Activated CD4-positive, alpha-beta T cell treated with anti-CD3 and anti-CD28 coated beads for 36 hours (primary cell): Measurements from ENCODE around the gene NTM. TPM values are rescaled to one million over a fixed set of nuclear protein-coding genes. Genes with fewer than 3 reads are reported as not detected.

Experiments used
- ATAC-seq: fragments of 200-7000 bp; cut with Tn5 transposase; one replicate; pipeline ENCODE4 v1.10.0; 2021; ENCODE audit warnings: mild to moderate bottlenecking, moderate library complexity
- CTCF ChIA-PET: fragments of 350-600 bp; sonication (Branson Sonifier 250); formaldehyde crosslinking; loops from one replicate; lab custom pipeline; 2021; ENCODE audit warnings: antibody characterized with exemption; lab: Charles Lee
- POLR2A ChIA-PET: fragments of 350-600 bp; sonication (Branson Sonifier 250); formaldehyde crosslinking; loops from one replicate; lab custom pipeline; 2021; ENCODE audit warnings: antibody characterized with exemption, inconsistent platforms; lab: Charles Lee
- DNase-seq: peaks from one replicate; pipeline ENCODE4 v3.0.0-alpha.2; 2020
- H3K27ac Mint-ChIP-seq: one replicate; pipeline ENCODE4 v1.8.0; 2021; ENCODE audit warnings: mixed read lengths
- H3K27me3 Mint-ChIP-seq: one replicate; pipeline ENCODE4 v1.8.0; 2021; ENCODE audit warnings: mixed read lengths
- H3K36me3 Mint-ChIP-seq: one replicate; pipeline ENCODE4 v1.8.0; 2021; ENCODE audit warnings: low read depth, mixed read lengths
- H3K4me1 Mint-ChIP-seq: one replicate; pipeline ENCODE4 v1.8.0; 2021; ENCODE audit warnings: mixed read lengths
- H3K4me3 Mint-ChIP-seq: one replicate; pipeline ENCODE4 v1.8.0; 2021; ENCODE audit warnings: mild to moderate bottlenecking, moderate library complexity, mixed read lengths
- H3K9me3 Mint-ChIP-seq: one replicate; pipeline ENCODE4 v1.8.0; 2021; ENCODE audit warnings: low read depth, mixed read lengths
- intact Hi-C, 2 experiments: fragments of 100-400 bp; cut with DNase I in 1 of 2; cut with micrococcal nuclease in 1 of 2; formaldehyde crosslinking; loops; one replicate each; pipeline versions ENCODE4 v1.14.2 to v1.15.1; 2022 to 2024; cut with DNase I, micrococcal nuclease
- total RNA-seq, 2 experiments: library from RNA; stranded (reverse); gene quantifications; one replicate each; pipeline ENCODE4 v1.2.3, GENCODE V29; 2021

Gene NTM
- total RNA-seq, 2 experiments from 2014 or later, result not detected

GRCh38 chr11:131375421-131375820 lies 5.0 kb downstream of the NTM start:
- ChIA-PET POLR2A (no interaction called here), CTCF (no interaction called here)
- Mint-ChIP-seq H3K4me3 (no peak overlapping the region), H3K27ac (no peak overlapping the region), H3K27me3 (peaks cover 5% of the 10 kb centered on the region), H3K9me3 (no peaks in the 10 kb centered on the region), H3K36me3 (no peaks in the 10 kb centered on the region), H3K4me1 (no peaks in the 10 kb centered on the region)
- ATAC-seq, result no peak
- intact Hi-C loops, result no loop called here
- no peak for DNase-seq

- ATAC-seq (no peak), DNase-seq (no peak)
- CTCF ChIA-PET, result no interaction called here
- H3K27me3 Mint-ChIP-seq, result peaks cover 5% of the 10 kb centered on the region
- H3K9me3 Mint-ChIP-seq, result no peaks in the 10 kb centered on the region
- no peak overlapping the region for H3K4me3 Mint-ChIP-seq
- POLR2A ChIA-PET, result no interaction called here
- intact Hi-C loops, result no loop called here
- no peaks in the 10 kb centered on the region for H3K36me3 Mint-ChIP-seq
- H3K27ac Mint-ChIP-seq, result no peak overlapping the region
- H3K4me1 Mint-ChIP-seq, result no peaks in the 10 kb centered on the region
These were observed 5.5 kb downstream of the NTM start for GRCh38 chr11:131375915-131376314.

GRCh38 chr11:131378931-131379330 lies 8.5 kb downstream of the NTM start:
- H3K4me1 Mint-ChIP-seq, result no peaks in the 10 kb centered on the region
- DNase-seq (no peak), ATAC-seq (no peak)
- no peaks in the 10 kb centered on the region for H3K36me3 Mint-ChIP-seq
- H3K27me3 Mint-ChIP-seq, result peaks cover 3% of the 10 kb centered on the region
- intact Hi-C loops, result no loop called here
- no peak overlapping the region for H3K27ac Mint-ChIP-seq
- CTCF ChIA-PET, result no interaction called here
- H3K4me3 Mint-ChIP-seq, result no peak overlapping the region
- H3K9me3 Mint-ChIP-seq, result no peaks in the 10 kb centered on the region
- POLR2A ChIA-PET, result no interaction called here

GRCh38 chr11:131385763-131386390 lies 15.5 kb downstream of the NTM start:
- POLR2A ChIA-PET, result no interaction called here
- no peaks in the 10 kb centered on the region for H3K36me3 Mint-ChIP-seq
- CTCF ChIA-PET, result no interaction called here
- DNase-seq, result no peak
- no peak for ATAC-seq
- no peak overlapping the region for H3K27ac Mint-ChIP-seq
- H3K4me1 Mint-ChIP-seq, result no peaks in the 10 kb centered on the region
- H3K9me3 Mint-ChIP-seq, result peaks cover 2% of the 10 kb centered on the region
- intact Hi-C loops, result no loop called here
- H3K27me3 Mint-ChIP-seq, result no peaks in the 10 kb centered on the region
- no peak overlapping the region for H3K4me3 Mint-ChIP-seq

- Mint-ChIP-seq H3K4me1 (no peaks in the 10 kb centered on the region), H3K9me3 (peaks cover 2% of the 10 kb centered on the region), H3K36me3 (no peaks in the 10 kb centered on the region), H3K27ac (no peak overlapping the region), H3K4me3 (no peak overlapping the region), H3K27me3 (no peaks in the 10 kb centered on the region)
- POLR2A ChIA-PET, result no interaction called here
- intact Hi-C loops, result no loop called here
- CTCF ChIA-PET, result no interaction called here
- DNase-seq (no peak), ATAC-seq (no peak)
These were observed 16.0 kb downstream of the NTM start for GRCh38 chr11:131386408-131386807.

- H3K4me3 Mint-ChIP-seq, result no peak overlapping the region
- H3K4me1 Mint-ChIP-seq, result no peaks in the 10 kb centered on the region
- H3K27me3 Mint-ChIP-seq, result no peaks in the 10 kb centered on the region
- H3K36me3 Mint-ChIP-seq, result no peaks in the 10 kb centered on the region
- peaks cover 2% of the 10 kb centered on the region for H3K9me3 Mint-ChIP-seq
- no peak overlapping the region for H3K27ac Mint-ChIP-seq
- DNase-seq (no peak), ATAC-seq (no peak)
- ChIA-PET POLR2A (no interaction called here), CTCF (no interaction called here)
- intact Hi-C loops, result no loop called here
These were observed 17.6 kb downstream of the NTM start for GRCh38 chr11:131388030-131388429.

- Mint-ChIP-seq H3K4me1 (no peaks in the 10 kb centered on the region), H3K36me3 (no peaks in the 10 kb centered on the region), H3K4me3 (no peak overlapping the region), H3K27me3 (no peaks in the 10 kb centered on the region), H3K27ac (no peak overlapping the region), H3K9me3 (peaks cover 2% of the 10 kb centered on the region)
- ATAC-seq, result no peak
- ChIA-PET POLR2A (no interaction called here), CTCF (no interaction called here)
- DNase-seq, result no peak
- intact Hi-C loops, result no loop called here
These were observed 19.2 kb downstream of the NTM start for GRCh38 chr11:131389582-131389981.

- H3K27me3 Mint-ChIP-seq, result no peaks in the 10 kb centered on the region
- H3K4me3 Mint-ChIP-seq, result no peak overlapping the region
- H3K9me3 Mint-ChIP-seq, result peaks cover 2% of the 10 kb centered on the region
- CTCF ChIA-PET, result no interaction called here
- intact Hi-C loops, result no loop called here
- DNase-seq, result no peak
- H3K4me1 Mint-ChIP-seq, result no peaks in the 10 kb centered on the region
- no peak for ATAC-seq
- POLR2A ChIA-PET, result no interaction called here
- no peak overlapping the region for H3K27ac Mint-ChIP-seq
- H3K36me3 Mint-ChIP-seq, result no peaks in the 10 kb centered on the region
These were observed 20.8 kb downstream of the NTM start for GRCh38 chr11:131391176-131391575.

- intact Hi-C loops, result no loop called here
- DNase-seq (no peak), ATAC-seq (no peak)
- H3K27ac Mint-ChIP-seq, result no peak overlapping the region
- CTCF ChIA-PET, result no interaction called here
- H3K36me3 Mint-ChIP-seq, result no peaks in the 10 kb centered on the region
- H3K4me1 Mint-ChIP-seq, result no peaks in the 10 kb centered on the region
- H3K9me3 Mint-ChIP-seq, result peaks cover 2% of the 10 kb centered on the region
- no peaks in the 10 kb centered on the region for H3K27me3 Mint-ChIP-seq
- POLR2A ChIA-PET, result no interaction called here
- H3K4me3 Mint-ChIP-seq, result no peak overlapping the region
These were observed 22.3 kb downstream of the NTM start for GRCh38 chr11:131392528-131393255.

GRCh38 chr11:131393691-131394090 lies 23.3 kb downstream of the NTM start:
- CTCF ChIA-PET, result no interaction called here
- H3K9me3 Mint-ChIP-seq, result peaks cover 2% of the 10 kb centered on the region
- ATAC-seq, result no peak

GRCh38 chr11:131397675-131398074 lies 27.3 kb downstream of the NTM start:
- Mint-ChIP-seq H3K27me3 (peaks cover 5% of the 10 kb centered on the region), H3K4me3 (no peak overlapping the region), H3K9me3 (no peaks in the 10 kb centered on the region), H3K4me1 (no peaks in the 10 kb centered on the region), H3K27ac (no peak overlapping the region), H3K36me3 (no peaks in the 10 kb centered on the region)
- POLR2A ChIA-PET, result no interaction called here
- DNase-seq (no peak), ATAC-seq (no peak)
- CTCF ChIA-PET, result no interaction called here
- intact Hi-C loops, result no loop called here

More at GRCh38 chr11:131393691-131394090, 23.3 kb downstream of the NTM start:
- POLR2A ChIA-PET, result no interaction called here
- Mint-ChIP-seq H3K27ac (no peak overlapping the region), H3K4me1 (no peaks in the 10 kb centered on the region), H3K4me3 (no peak overlapping the region), H3K36me3 (no peaks in the 10 kb centered on the region), H3K27me3 (no peaks in the 10 kb centered on the region)
- no peak for DNase-seq
- intact Hi-C loops, result no loop called here

- Mint-ChIP-seq H3K27ac (no peak overlapping the region), H3K4me3 (no peak overlapping the region), H3K36me3 (no peaks in the 10 kb centered on the region), H3K4me1 (no peaks in the 10 kb centered on the region), H3K27me3 (peaks cover 5% of the 10 kb centered on the region), H3K9me3 (no peaks in the 10 kb centered on the region)
- intact Hi-C loops, result no loop called here
- CTCF ChIA-PET, result no interaction called here
- ATAC-seq (no peak), DNase-seq (no peak)
- POLR2A ChIA-PET, result no interaction called here
These were observed 31.6 kb downstream of the NTM start for GRCh38 chr11:131402040-131402439.
